Central memory CD4-positive, alpha-beta T cell (primary cell): ENCODE results near the gene CTBS.
"Not testable (repeated sequence)": the region's sequence is repeated elsewhere in the genome, so short reads cannot be mapped to it uniquely, and the experiment has no call there.

ENCODE experiments used
- DNase-seq: peaks from one replicate; pipeline ENCODE4 v3.0.0; 2022

The CTBS gene

DNA sequence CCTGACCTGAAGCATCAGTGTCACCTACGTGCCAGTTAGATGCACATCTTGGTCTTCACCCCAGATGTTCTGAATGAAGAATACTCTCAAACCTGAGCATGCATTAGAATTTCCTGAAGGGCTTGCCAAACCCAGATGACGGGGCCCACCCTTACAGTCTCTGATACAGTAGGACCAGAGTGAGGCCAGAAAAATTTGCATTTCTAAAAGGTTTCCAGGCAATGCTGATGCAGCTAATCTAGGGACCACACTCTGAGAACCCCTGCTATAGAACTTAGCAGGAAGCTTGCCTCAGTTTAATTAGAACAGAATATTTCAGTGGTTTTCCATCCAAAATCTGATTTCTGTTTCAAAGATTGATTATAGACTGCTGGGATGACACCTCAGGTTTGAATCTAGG lies 9.9 kb upstream of the CTBS start:
- no peak for DNase-seq

DNA sequence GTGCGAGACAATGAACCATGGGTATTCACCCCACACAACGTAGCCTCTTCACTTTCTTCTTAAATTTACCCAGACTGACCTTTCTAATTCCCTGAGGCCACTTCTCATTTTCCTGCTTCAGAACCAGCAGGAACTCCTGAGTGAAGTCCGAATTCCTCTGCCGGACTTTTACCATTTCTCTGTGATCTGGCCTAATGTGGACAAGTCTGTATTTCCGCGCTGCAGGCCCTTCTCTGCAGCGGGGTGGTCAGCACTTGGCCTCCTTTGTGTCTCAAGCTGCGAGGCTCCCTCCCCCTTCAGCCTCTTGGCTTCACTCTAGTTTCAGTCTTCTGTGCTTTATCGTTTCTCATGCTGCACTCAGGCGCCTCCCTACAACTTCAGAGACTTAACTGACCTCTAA lies 9.4 kb upstream of the CTBS start:
- no peak for DNase-seq

DNA sequence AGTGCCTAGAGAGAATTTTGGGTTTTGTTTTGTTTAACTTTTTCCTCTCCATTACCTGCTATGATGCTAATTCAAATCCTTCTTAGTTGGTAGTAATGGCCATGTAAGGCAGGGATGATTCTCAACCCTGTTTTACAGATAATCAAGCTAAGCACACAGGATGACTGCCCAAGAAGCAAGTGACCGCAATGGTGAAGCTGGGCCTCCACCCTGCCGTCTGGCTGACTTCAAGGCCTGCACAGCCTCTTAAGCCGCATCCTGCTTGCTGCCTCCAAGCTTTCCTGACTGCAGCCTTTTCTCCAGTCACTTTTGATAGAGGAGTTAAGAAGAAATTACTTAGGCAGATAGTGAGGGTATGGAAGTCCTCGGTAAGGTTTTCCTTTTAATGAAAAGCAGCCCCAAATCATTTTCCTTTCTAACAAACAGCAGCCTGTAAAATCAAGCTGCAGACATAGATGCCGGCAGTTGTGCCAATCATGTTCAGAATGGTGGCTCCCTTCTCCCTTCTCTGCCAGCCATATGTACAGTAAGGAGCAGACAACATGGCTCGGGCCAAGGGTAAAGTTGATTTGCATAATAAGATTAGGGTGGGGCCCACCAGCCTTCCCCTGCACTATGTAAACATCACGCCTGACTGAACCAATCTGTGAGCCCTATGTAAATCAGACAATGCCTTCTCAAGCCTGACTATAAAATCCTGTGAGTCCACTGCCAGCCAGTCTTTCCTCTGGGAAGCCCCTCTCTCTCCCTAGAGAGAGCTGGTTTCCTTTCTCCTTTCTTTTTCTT lies 8.8 kb upstream of the CTBS start:
- DNase-seq: no peak

DNA sequence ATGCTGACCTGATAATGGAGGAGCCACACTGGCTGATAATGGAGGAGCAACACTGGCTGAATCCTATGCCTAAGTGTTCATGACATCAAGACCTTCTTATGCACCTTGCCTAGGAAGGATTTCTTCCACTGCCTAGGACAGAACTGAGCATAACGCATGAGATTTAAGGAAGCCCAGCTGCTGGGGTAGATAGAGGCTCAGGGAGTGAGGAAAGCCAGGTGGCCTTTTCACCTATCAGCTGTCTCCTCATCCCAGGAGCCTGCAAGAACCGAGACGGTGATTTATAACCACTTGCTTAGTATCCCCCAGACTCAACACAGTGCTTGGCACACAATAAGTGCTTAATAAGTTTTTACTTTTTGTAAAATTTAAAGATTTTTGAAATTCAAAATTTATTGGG lies 7.4 kb upstream of the CTBS start:
- DNase-seq: no peak

DNA sequence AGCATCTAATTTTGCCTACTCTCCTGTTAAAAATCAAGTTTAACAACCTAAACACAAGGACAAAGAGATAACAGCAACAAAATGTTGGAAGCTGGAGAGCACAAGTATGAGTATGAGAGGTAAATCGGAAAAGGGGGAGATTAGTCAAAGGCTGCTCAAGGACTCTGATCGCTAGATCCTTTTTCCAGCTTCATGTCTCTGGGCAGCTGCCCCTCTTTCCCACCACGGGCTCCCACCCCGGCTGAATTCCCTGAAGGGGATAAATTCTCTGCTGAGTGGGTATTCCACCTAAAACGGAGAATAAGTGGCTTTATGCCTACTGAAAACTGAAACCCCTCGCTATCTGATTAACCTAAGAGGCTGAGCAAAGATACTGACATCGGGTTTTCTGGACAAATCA lies 696 bp upstream of the CTBS start:
- no peak for DNase-seq

DNA sequence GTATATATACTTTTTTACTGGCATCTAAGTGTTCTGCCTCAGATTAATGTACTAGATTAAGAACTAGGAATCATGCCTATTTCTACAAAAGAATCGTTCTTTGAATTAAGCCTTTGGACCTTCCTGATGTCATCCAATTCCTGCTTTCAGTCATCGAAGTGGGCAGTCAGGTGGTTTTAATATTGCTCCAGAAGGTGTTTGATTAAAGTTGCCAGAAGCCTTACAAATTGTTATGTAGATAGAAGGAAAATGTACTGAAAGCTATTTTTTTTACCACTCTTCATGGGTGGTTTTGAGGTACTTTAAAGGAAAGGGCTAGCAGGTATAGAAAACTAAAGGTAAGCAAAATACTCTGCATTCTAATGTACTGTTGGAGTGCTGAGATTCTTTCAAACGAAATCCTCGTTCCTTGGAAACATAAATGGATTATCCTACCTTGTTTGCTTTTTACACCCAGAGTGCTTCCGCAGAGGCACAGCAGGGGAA lies 716 bp downstream of the CTBS start:
- DNase-seq: no peak

DNA sequence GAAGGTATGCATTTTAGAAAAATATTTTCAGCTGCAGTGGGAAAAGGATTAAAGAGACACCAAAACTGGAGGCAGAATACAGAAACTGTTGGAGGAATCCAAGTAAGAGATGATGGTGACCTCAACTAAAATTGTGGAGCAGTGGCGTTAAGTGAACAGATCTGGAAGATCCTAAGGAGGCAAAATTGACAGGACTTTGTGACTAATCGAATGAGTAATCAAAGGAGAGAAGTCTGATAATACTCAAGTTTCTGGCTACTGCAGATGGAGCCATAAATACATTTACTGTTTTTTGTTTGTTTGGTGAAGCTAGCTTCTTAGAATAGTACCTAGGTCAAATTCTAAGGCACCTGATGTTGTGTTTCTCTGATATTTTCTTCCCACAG lies 3.1 kb downstream of the CTBS start:
- DNase-seq: no peak

DNA sequence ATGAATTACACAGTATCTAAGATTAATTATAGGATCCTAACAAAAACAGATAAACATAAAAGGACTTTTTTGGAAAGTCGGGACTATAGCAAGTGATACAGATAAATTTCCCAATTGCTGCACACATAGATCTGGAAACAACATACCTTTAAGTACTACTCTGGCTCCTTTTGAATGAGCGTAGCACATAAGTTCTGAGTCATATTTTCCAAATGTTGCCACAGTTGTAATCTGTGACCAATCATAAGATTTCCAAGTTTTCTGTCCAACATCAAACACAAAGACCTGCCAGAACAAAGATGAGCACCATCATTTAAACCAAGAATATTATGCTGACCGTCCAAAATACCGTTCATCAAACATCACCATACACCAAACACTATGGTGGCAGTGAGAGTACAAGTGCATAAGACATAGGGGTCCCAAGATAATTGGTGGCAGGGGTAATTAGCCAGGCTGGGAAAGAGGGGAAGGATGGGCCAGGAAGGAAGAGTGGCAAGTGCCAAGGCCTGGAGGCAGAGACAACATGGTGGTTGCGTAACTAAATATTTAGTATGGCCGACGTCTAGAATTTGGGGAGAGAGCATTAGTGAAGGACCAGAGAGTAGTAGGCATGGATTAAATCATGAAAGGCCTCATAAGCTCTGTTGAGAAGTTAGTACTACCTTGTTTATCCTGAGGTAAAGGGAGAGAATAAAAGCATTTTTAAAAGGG lies 3.6 kb downstream of the CTBS start:
- DNase-seq: no peak

DNA sequence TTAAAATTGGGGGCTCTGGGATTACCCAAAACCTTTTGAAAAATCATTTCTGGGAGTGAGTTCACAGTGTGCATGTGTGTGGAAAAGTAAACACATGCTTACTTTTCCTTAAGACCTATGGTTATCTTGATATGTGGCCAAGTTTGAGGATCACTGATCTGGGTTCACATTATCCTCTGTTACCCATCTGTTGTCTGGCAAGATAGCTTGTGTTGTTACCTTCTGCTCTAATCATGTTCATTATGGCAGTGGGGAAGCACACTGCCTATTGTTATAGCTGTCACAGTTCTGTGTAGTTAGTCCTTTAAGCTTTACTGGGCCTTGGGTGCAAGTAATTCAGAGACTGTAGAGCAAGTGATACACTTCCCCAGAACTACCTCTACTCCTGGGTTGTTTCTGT lies 5.0 kb downstream of the CTBS start:
- DNase-seq: no peak

DNA sequence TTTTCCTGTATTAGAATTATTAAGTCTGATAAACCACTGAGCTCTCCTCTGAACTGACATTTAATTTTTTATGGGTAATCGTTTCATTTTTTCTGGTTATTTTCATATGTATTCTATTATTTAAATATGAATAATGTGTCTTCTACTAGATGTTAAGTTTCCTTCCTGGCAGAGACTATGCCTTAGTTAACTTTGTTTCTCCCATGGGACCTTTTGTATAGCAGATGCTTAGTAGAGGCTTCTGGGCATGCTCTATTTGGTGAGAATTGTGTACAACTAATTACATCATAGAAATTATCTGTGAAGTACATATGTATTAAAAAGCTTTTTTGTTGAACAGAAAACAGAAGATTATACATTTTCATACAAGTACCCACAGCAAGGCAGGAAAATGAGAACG lies 23.4 kb downstream of the CTBS start:
- DNase-seq: no peak

DNA sequence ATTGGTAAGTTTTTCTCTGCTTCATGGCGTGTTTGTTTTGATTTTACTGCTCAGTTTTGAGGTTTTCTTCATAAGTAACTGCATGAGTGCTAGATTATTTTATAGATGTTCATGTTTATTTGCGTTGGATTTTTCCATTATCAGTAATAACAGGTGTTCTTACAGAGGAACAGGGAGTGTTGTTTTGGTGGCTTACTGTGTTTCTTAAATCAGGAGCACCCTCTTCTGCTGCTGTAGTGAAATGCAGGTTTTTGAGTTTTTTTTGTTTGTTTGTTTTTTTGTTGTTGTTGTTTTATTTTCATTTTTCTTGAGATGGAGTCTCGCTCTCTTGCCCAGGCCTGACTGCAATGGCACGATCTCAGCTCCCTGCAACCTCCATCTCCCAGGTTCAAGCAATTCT lies 32.6 kb downstream of the CTBS start:
- DNase-seq: no peak

DNA sequence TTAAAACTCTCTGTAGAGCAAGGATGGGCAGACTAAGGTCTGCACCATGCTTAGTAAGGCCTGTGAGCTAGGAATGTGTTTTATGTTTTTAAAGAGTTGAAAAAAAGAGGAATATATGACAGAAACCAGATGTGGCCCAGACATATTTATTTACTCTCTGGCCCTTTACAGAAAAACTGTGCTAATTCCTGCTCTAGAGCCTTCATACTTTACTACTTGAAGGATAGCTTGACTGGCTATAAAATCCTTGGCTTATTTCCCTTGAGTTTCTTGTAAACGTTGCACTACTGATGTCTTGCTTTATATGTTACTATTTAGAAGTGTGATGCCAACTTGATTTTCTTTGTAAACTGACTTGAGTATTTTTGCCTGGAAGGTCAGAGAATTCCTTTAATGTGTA lies 33.5 kb downstream of the CTBS start:
- no peak for DNase-seq

DNA sequence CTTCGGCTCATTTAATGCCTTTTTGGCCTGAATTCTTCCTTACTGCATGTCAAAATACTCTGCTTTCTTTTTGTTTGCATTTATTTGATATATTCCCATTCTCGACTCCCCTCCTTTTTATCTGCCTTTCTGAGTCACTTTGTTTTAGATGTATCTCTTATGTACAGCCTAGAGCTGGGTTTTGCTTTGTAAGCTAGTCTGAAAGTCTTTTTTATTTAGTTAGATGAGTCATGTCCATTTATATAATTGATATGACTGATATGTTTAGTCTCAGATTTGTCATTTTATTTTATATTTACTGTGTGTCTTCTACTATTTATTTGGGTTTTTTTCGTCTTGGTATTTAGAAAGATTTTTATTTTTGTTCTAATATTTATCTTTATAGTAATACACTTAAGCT lies 34.3 kb downstream of the CTBS start:
- DNase-seq: no peak

DNA sequence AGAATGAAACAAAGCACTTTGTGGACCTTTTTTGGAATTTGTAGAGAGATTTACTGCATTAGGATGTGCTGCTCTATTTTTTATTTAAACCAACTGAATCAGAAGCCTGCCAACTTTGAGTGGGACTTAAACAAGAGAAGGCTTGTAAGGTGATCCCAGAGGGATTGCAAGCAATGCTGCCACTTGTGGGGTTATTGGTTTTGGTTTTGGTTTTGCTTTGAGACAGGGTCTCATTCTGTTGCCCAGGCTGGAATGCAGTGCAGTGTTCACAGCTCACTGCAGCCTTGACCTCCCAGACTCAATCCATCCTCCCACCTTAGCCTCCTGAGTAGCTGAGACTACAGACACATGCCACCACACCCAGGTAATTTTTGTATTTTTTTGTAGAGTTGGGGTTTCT lies 35.6 kb downstream of the CTBS start:
- DNase-seq: no peak

DNA sequence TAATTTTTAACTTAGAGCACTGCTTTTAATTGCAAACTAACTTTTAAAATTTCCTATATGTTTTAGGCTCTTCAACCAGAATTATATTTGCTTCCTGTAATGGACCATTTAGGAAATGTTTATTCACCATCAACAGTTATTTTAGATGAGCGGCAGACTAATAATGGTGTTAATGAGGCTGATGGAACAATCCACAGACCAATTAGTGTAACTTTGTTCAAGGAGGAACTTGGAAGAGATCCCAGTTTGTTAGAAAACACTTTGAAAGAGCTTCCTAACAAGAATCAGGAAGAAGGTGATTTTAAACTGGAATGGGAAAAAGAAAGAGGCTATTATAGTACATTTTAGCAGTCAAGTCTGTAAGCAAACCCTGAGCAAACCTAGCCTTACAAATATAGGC lies 48.5 kb downstream of the CTBS start:
- DNase-seq: no peak

DNA sequence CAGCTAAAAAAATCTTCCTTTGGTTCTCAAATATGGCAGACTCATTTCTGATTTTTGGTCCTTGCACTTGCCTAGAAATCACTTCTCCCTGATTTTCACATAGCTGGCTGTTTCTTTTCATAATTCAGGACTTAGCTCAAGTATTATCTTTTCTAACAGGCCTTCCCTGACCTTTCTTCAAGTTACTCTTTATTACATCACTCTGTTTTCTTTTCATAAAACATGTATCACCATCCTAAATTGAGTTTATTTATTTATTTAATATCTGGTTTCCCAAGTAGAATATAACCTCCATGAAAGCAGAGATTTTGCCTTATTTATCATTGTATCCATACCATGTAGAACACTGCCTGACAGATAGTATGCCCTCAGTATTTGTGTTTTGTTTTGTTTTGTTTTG lies 49.6 kb downstream of the CTBS start:
- no peak for DNase-seq

DNA sequence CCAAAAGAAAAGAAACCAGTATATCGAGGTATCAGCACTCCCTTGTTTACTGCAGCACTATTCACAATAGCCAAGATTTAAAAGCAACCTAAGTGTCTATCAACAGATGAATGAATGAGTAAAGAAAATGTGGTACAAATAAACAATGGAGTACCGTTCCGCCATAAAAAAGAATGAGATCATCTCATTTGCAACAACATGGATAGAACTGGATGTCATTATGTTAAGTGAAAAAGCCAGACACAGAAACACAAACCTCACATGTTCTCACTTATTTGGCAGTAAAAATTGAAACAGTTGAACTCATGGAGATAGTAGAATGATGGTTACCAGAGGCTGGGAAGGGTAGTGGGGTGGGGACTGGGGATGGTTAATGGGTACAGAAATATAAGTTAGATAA lies 63.6 kb downstream of the CTBS start:
- no peak for DNase-seq

DNA sequence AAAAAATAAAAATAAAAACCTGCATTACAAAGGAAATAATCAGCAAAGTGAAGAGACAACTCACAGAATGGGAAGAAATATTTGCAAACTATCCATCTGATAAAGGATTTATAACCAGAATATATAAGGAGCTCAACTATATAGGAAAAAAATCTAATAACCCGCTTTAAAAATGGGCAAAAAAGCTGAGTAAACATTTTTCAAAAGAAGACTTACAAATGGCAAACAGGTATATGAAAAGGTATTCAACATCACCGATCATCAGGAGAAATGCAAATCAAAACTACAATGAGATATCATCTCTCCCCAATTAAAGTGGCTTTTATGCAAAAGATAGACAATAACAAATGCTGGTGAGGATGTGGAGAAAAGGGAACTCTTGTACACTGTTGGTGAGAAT lies 64.1 kb downstream of the CTBS start:
- DNase-seq: no peak

DNA sequence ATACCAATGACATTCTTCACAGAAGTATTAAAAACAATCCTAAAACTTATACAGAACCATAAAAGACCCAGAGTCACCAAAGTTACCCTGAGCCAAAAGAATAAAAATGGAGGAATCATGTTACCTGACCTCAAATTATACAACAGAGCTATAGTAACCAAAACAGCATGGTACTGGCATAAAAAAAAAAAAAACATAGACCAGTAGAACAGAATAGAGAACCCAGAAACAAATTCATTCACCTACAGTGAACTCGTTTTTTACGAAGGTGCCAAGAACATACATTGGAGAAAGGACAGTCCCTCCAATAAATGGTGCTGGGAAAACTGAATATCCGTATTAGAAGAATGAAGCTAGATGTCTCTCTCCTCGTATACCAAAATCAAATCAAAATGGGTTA lies 65.2 kb downstream of the CTBS start:
- DNase-seq: no peak

DNA sequence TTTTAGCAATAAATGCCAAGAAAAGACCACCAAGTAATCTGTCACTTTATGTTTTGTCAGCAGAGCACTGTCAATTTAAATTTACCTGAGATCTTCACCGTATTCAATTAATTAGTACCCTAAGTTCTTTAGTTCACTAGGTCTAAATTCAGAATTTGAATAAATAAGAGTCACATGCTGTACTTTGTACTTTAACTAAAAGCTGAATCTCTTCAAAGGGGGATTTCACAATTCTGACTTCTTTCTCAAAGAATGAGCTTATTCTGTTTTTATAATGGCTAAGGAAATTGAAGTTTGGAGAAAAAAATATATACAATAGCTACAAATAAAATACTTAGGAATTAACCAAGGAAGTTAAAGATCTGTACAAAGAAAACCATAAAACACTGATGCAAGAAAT lies 65.7 kb downstream of the CTBS start:
- DNase-seq: no peak

DNA sequence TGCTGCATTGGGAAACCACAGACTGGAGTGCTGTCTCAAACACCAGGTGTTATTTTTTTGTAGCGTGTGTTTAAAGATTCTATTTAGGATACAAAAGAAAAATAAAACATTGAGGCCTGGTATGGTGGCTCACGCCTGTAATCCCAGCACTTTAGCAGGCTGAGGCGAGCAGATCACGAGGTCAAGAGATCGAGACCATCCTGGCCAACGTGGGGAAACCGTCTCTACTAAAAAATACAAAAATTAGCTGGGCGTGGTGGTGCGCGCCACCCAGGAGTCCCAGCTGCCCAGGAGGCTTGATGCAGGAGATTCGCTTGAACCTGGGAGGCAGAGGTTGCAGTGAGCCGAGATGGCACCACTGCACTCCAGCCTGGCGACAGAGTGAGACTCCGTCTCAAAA lies 66.4 kb downstream of the CTBS start:
- not testable (repeated sequence) for DNase-seq

DNA sequence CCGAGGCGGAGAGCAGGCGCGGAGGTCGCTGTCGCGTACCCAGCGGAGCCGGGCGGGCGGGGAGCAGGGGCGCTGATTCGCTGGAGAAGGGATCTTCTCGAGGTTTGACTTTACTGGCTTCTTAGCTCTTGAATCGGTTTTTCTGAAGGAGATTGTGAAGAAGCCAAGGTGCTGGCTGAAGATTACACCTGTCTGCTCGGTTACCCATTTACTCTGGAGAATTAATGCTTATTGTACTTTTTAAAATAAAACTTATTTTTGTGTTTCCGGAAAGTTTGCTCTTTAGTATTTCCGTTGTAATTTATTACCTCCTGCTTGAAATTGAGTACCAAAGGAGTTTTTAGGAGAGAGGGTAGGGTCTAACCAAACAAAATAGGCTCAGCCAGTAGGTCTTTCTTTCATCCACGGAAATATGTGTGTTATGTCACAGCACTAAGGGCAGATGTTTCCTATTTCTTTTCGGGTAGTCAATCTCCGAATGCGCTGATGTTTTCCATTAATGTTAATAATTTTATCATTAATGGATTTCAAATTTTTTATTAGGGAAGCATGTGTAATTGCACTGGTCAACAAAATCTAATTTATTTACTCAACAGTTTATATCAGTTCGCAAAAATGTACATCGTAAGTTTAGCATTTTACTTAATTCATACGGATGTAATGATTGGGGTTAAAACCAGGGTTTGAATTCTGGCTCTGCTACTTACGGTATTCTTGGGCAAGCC lies 67.3 kb downstream of the CTBS start:
- no peak for DNase-seq

DNA sequence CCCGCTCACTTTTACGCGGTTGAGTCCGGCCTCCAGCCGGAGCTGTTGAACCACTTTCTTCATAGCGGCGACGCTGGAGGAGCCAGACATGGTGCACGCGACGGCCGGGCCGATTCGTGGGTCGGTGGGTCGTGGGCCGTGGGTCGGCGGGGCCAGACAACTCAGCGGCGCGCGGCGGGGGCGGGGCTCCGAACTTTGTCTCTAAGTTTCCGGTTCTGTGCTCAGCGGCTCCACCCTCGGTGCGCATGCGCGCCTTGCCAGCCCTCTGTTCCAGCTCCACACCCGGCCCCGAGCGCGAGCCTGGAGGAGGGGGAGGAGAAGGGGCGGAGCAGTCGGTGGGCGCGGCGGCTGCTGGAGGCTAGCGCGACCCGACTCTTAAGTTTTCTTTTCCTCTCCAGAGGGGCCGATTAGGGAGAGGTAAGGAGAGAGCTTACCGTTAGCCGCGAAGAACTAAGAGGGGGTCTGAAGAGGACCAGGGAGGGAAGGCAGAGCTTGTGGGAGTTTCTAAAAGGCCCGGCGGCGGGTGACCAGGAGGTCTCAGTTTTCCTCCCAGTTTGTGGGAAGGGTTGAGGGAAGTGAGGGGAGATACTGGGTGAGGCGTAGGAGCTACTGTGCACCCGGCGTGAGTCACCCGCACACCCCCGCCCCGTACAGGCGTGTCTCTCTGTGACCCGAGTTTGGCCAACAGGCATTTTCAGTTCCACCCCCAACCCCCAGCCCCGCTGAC lies 68.1 kb downstream of the CTBS start, which contains the start of the genes GNG5 and SPATA1:
TSS of gene GNG5 (minus strand) at position 580 of the 727 bp plus-strand sequence. CDS start at position 90, 490 bp downstream.
TSS of gene SPATA1 (plus strand) at position 385 of the 727 bp plus-strand sequence. CDS start 9,974 bp downstream, outside the sequence.
- DNase-seq: peak; percentile 96
